Measurements from ENCODE around the gene CD38.

GRCh38 chr4:15811703-15812337, 33.7 kb downstream of the CD38 start:
- TF ChIP-seq CTCF (conservative IDR thresholded peaks at IDR 0.05; ENCODE audit: low read depth, low read length) (no peak), EZH2 (IDR thresholded peaks at IDR 0.05; ENCODE audit: low read length, unreplicated experiment) (no peak), EZH2phosphoT487 (IDR thresholded peaks at IDR 0.05; ENCODE audit: borderline replicate concordance, low read length) (no peak)
